Liver (tissue), 9 donors: ENCODE data around the gene CHMP1B. TPM values are rescaled to one million over a fixed set of nuclear protein-coding genes. Genes with fewer than 3 reads are reported as not detected.

Experiments
- DNase-seq: peaks from one replicate; pipeline ENCODE4 v3.0.0-alpha.2; 2017; ENCODE audit warnings: low spot score
- H3K27ac ChIP-seq, 2 donors: one replicate each; pipeline ENCODE4 v1.7.0; 2013; ENCODE audit warnings: inconsistent platforms in 2 of 2, low read length in 2 of 2, control low read depth in 1 of 2, low read depth in 1 of 2, mild to moderate bottlenecking in 1 of 2
- H3K27me3 ChIP-seq, 4 donors: one replicate each; pipeline versions ENCODE4 v1.6.1 to v1.7.0; 2013; ENCODE audit warnings: low read length in 3 of 4, inconsistent platforms in 1 of 4, mild to moderate bottlenecking in 1 of 4, moderate library complexity in 1 of 4; ENCODE audit not compliant: control insufficient read depth in 4 of 4, insufficient read depth in 4 of 4
- H3K36me3 ChIP-seq, 4 donors: one replicate each; pipeline versions ENCODE4 v1.6.1 to v1.7.0; 2013; ENCODE audit warnings: low read length in 3 of 4, mild to moderate bottlenecking in 3 of 4, low read depth in 1 of 4, moderate library complexity in 1 of 4; ENCODE audit not compliant: control insufficient read depth in 4 of 4, insufficient read depth in 3 of 4
- H3K4me1 ChIP-seq, 4 donors: one replicate each; pipeline versions ENCODE4 v1.6.1 to v1.7.0; 2013; ENCODE audit warnings: low read length in 3 of 4, mild to moderate bottlenecking in 3 of 4, moderate library complexity in 1 of 4; ENCODE audit not compliant: control insufficient read depth in 4 of 4, insufficient read depth in 4 of 4
- H3K4me3 ChIP-seq, 3 donors: one replicate each; pipeline versions ENCODE4 v1.6.1 to v1.7.0; 2013; ENCODE audit warnings: low read length in 3 of 3, control low read depth in 1 of 3, low read depth in 1 of 3, mild to moderate bottlenecking in 1 of 3
- H3K9ac ChIP-seq, 2 donors: one replicate each; pipeline ENCODE4 v1.7.0; 2013; ENCODE audit warnings: low read length in 2 of 2, mild to moderate bottlenecking in 2 of 2, moderate library complexity in 2 of 2, control low read depth in 1 of 2, low read depth in 1 of 2
- H3K9me3 ChIP-seq, 4 donors: one replicate each; pipeline versions ENCODE4 v1.6.1 to v1.7.0; 2013; ENCODE audit warnings: low read length in 3 of 4; ENCODE audit not compliant: control insufficient read depth in 4 of 4
- EGR1 ChIP-seq, 2 donors: IDR thresholded peaks; 2 replicates each; pipeline ENCODE4 v1.6.1; 2016 to 2018; ENCODE audit warnings: antibody characterized with exemption in 2 of 2, low read depth in 2 of 2
- FOXA1 ChIP-seq: IDR thresholded peaks from 2 replicates; pipeline ENCODE4 v1.6.1; 2016; ENCODE audit warnings: antibody characterized with exemption
- FOXA2 ChIP-seq: IDR thresholded peaks from 2 replicates; pipeline ENCODE4 v1.6.1; 2016; ENCODE audit warnings: antibody characterized with exemption
- HNF4A ChIP-seq, 2 donors: conservative IDR thresholded peaks; 2 replicates each; pipeline ENCODE4 v1.6.1; 2016; ENCODE audit warnings: antibody characterized with exemption in 2 of 2, mild to moderate bottlenecking in 2 of 2
- HNF4G ChIP-seq: IDR thresholded peaks from 2 replicates; pipeline ENCODE4 v1.6.1; 2016; ENCODE audit warnings: antibody characterized with exemption
- JUND ChIP-seq, 2 donors: IDR thresholded peaks; 2 replicates each; pipeline ENCODE4 v1.6.1; 2016; ENCODE audit warnings: antibody characterized with exemption in 2 of 2
- NR2F2 ChIP-seq: IDR thresholded peaks from 2 replicates; pipeline ENCODE4 v1.6.1; 2016; ENCODE audit warnings: antibody characterized with exemption
- RAD21 ChIP-seq, 2 donors: IDR thresholded peaks; 2 replicates each; pipeline ENCODE4 v1.6.1; 2016; ENCODE audit warnings: antibody characterized with exemption in 2 of 2, mild to moderate bottlenecking in 2 of 2
- RXRA ChIP-seq, 2 donors: IDR thresholded peaks; 2 replicates each; pipeline ENCODE4 v1.6.1; 2017 to 2018; ENCODE audit warnings: antibody characterized with exemption in 2 of 2, mild to moderate bottlenecking in 1 of 2
- SP1 ChIP-seq: IDR thresholded peaks from 2 replicates; pipeline ENCODE4 v1.6.1; 2018; ENCODE audit warnings: antibody characterized with exemption, mild to moderate bottlenecking
- TAF1 ChIP-seq: conservative IDR thresholded peaks from 2 replicates; pipeline ENCODE4 v1.6.1; 2016; ENCODE audit warnings: antibody characterized with exemption, mild to moderate bottlenecking
- YY1 ChIP-seq: IDR thresholded peaks from 2 replicates; pipeline ENCODE4 v1.6.1; 2016; ENCODE audit warnings: antibody characterized with exemption, mild to moderate bottlenecking
- WGBS: extraction: QIAGEN DNeasy Blood & Tissue Kit; methylation state at CpG from one replicate; pipeline ENCODE4 v1.1.7; 2013; 5-methylcytosine and 5-hydroxymethylcytosine counted together
- polyA plus RNA-seq, 2 donors: library from polyadenylated mRNA; stranded (reverse) in 1 of 2; unstranded in 1 of 2; fragments of 200-250 nt in 1 of 2; fragments of >200 nt in 1 of 2; fragmentation: Nextera tagmentation in 1 of 2; extraction: Ambion mirVana in 1 of 2; gene quantifications; one replicate each; pipeline versions ENCODE4 v1.2.1 to v1.2.3, GENCODE V29; 2013 to 2015
- total RNA-seq, 2 donors: library from RNA; depleted of rRNA; stranded (reverse); fragments of >200 nt; gene quantifications; one replicate each; pipeline ENCODE4 v1.2.3, GENCODE V29; 2014
- TF ChIP-seq, protein P1 (sequence below): IDR thresholded peaks from 2 replicates; pipeline ENCODE4 v1.6.1; 2016; ENCODE audit warnings: antibody characterized with exemption
- TF ChIP-seq, protein P2 (sequence below): IDR thresholded peaks from 2 replicates; pipeline ENCODE4 v1.6.1; 2016; ENCODE audit warnings: antibody characterized with exemption, mild to moderate bottlenecking
- TF ChIP-seq, protein P3 (sequence below): fragments of 150-350 bp; IDR thresholded peaks from 2 replicates; pipeline ENCODE4 v1.5.1; 2017; ENCODE audit warnings: improper control_type of control experiment, low read depth, low read length; ENCODE audit not compliant: missing input control
- TF ChIP-seq, protein P4 (sequence below): IDR thresholded peaks from 2 replicates; pipeline ENCODE4 v1.6.1; 2016; ENCODE audit warnings: antibody characterized with exemption
- donor health status: healthy.
- donor health status: healthy.
- donor health status: healthy.
- donor health status: healthy.
- donor health status: healthy.

Gene CHMP1B
- total and polyA plus RNA-seq, 4 donors: 13.6 to 23.6 (median 19.1) TPM

DNA sequence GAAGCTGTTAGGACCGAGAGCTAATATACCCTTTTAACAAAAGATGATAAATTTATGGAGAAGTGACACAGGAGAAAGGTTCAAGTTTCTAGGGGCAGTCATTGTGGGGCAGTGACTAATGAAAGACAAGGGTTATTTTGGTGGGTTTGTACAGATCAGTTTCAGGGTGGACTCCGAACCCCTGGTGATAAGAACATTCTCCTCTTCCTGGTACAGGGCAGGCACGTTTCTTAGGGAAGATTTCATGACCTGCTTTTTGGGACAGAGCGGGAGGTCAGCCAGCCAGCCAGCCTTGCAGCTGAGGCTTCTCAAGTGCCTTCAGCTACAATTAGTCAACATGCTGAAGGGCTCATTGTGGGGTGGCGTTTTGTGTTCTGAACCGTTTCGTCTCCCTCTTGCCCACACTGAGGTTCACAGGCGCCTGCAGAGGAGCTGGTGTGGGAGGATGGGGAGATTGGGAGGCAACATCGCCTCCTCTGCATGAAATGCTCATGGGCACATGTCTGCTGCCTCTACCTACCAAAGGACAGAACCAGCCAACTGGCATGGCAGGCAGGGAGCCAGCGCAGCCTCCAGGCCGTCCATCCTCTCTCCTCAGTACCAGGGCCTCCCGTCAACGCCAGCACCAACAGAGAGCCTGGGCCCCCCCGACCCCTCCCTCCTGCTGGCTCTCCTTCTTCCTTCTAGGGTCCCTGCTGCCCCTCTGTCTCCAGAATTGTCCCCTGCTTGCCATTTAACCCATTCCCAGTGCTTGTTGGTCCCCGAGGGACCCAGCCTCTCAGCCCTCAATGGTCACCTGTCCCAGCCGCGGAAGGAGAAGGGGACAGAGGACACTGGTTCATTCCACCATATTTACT is 9.6 kb downstream of the CHMP1B start:
- Histone ChIP-seq H3K4me1 (peaks cover 0 to 3% (median 0%) of the 10 kb centered on the region in 4 donors), H3K36me3 (no peaks in the 10 kb centered on the region), H3K4me3 (no peak overlapping the region), H3K27me3 (no peaks in the 10 kb centered on the region), H3K9ac (no peak overlapping the region), H3K27ac (no peak overlapping the region), H3K9me3 (no peaks in the 10 kb centered on the region)
- TF ChIP-seq FOXA2: no peak
- TF ChIP-seq SP1: no peak
- TF ChIP-seq HNF4A (conservative IDR thresholded peaks at IDR 0.05): no peak
- TF ChIP-seq NR2F2: no peak
- no peak for TF ChIP-seq RXRA (IDR thresholded peaks at IDR 0.05)
- TF ChIP-seq HNF4G: no peak
- TF ChIP-seq RAD21 (IDR thresholded peaks at IDR 0.05): no peak
- TF ChIP-seq, protein P1, sequence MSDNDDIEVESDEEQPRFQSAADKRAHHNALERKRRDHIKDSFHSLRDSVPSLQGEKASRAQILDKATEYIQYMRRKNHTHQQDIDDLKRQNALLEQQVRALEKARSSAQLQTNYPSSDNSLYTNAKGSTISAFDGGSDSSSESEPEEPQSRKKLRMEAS: no peak
- TF ChIP-seq, protein P2, sequence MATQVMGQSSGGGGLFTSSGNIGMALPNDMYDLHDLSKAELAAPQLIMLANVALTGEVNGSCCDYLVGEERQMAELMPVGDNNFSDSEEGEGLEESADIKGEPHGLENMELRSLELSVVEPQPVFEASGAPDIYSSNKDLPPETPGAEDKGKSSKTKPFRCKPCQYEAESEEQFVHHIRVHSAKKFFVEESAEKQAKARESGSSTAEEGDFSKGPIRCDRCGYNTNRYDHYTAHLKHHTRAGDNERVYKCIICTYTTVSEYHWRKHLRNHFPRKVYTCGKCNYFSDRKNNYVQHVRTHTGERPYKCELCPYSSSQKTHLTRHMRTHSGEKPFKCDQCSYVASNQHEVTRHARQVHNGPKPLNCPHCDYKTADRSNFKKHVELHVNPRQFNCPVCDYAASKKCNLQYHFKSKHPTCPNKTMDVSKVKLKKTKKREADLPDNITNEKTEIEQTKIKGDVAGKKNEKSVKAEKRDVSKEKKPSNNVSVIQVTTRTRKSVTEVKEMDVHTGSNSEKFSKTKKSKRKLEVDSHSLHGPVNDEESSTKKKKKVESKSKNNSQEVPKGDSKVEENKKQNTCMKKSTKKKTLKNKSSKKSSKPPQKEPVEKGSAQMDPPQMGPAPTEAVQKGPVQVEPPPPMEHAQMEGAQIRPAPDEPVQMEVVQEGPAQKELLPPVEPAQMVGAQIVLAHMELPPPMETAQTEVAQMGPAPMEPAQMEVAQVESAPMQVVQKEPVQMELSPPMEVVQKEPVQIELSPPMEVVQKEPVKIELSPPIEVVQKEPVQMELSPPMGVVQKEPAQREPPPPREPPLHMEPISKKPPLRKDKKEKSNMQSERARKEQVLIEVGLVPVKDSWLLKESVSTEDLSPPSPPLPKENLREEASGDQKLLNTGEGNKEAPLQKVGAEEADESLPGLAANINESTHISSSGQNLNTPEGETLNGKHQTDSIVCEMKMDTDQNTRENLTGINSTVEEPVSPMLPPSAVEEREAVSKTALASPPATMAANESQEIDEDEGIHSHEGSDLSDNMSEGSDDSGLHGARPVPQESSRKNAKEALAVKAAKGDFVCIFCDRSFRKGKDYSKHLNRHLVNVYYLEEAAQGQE: no peak
- no peak for TF ChIP-seq EGR1 (IDR thresholded peaks at IDR 0.05; ENCODE audit: low read depth in 2 of 2)
- TF ChIP-seq YY1: no peak
- no peak for TF ChIP-seq JUND (IDR thresholded peaks at IDR 0.05)
- TF ChIP-seq, protein P3, sequence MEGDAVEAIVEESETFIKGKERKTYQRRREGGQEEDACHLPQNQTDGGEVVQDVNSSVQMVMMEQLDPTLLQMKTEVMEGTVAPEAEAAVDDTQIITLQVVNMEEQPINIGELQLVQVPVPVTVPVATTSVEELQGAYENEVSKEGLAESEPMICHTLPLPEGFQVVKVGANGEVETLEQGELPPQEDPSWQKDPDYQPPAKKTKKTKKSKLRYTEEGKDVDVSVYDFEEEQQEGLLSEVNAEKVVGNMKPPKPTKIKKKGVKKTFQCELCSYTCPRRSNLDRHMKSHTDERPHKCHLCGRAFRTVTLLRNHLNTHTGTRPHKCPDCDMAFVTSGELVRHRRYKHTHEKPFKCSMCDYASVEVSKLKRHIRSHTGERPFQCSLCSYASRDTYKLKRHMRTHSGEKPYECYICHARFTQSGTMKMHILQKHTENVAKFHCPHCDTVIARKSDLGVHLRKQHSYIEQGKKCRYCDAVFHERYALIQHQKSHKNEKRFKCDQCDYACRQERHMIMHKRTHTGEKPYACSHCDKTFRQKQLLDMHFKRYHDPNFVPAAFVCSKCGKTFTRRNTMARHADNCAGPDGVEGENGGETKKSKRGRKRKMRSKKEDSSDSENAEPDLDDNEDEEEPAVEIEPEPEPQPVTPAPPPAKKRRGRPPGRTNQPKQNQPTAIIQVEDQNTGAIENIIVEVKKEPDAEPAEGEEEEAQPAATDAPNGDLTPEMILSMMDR: no peak
- no peak for TF ChIP-seq FOXA1
- TF ChIP-seq, protein P4, sequence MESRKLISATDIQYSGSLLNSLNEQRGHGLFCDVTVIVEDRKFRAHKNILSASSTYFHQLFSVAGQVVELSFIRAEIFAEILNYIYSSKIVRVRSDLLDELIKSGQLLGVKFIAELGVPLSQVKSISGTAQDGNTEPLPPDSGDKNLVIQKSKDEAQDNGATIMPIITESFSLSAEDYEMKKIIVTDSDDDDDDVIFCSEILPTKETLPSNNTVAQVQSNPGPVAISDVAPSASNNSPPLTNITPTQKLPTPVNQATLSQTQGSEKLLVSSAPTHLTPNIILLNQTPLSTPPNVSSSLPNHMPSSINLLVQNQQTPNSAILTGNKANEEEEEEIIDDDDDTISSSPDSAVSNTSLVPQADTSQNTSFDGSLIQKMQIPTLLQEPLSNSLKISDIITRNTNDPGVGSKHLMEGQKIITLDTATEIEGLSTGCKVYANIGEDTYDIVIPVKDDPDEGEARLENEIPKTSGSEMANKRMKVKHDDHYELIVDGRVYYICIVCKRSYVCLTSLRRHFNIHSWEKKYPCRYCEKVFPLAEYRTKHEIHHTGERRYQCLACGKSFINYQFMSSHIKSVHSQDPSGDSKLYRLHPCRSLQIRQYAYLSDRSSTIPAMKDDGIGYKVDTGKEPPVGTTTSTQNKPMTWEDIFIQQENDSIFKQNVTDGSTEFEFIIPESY: no peak
- TF ChIP-seq TAF1: no peak
- WGBS: 84% methylated on average over 17 of the region's 17 CpGs
- DNase-seq: no peak
